Activated CD4-positive, alpha-beta T cell treated with anti-CD3 and anti-CD28 coated beads, Interleukin-2, Interleukin-4, amounts not matched to agents 100 ng/mL and 50 ng/mL, durations not matched to agents 16 hours and 8 hours (primary cell): ENCODE results near the gene ERLEC1.
A peak's percentile ranks its signal among the peaks of the same experiment; 100 is the strongest.
"Not testable (repeated sequence)": the region's sequence is repeated elsewhere in the genome, so short reads cannot be mapped to it uniquely, and the experiment has no call there.

Experiments used
- DNase-seq: peaks from one replicate; pipeline ENCODE4 v3.0.0-alpha.2; 2020; ENCODE audit warnings: low spot score

ERLEC1 gene

GRCh38 chr2:53840580-53840979 lies 53.7 kb downstream of the ERLEC1 start:
- DNase-seq, result no peak

- DNase-seq, result not testable (repeated sequence)
Observed at GRCh38 chr2:53841651-53842050, 54.8 kb downstream of the ERLEC1 start.

GRCh38 chr2:53842891-53843290 lies 56.0 kb downstream of the ERLEC1 start:
- no peak for DNase-seq

GRCh38 chr2:53843595-53843994 lies 56.8 kb downstream of the ERLEC1 start:
- no peak for DNase-seq

GRCh38 chr2:53848062-53848461 lies 61.2 kb downstream of the ERLEC1 start:
- DNase-seq, result no peak

- DNase-seq, result not testable (repeated sequence)
Observed at GRCh38 chr2:53851052-53851757, 64.4 kb downstream of the ERLEC1 start.

- peak; percentile 3 for DNase-seq
Observed at GRCh38 chr2:53852532-53852931, 65.7 kb downstream of the ERLEC1 start.

GRCh38 chr2:53854678-53855077 lies 67.8 kb downstream of the ERLEC1 start:
- peak; percentile 8 for DNase-seq

GRCh38 chr2:53856272-53856671 lies 69.4 kb downstream of the ERLEC1 start:
- no peak for DNase-seq

GRCh38 chr2:53859206-53860181 lies 72.7 kb downstream of the ERLEC1 start, which contains the start of gene GPR75:
Gene GPR75 (minus strand): TSS chr2:53859967. CDS start chr2:53854756, 5,211 bp downstream.
- no peak for DNase-seq

GRCh38 chr2:53861824-53862223 lies 75.0 kb downstream of the ERLEC1 start:
- no peak for DNase-seq

GRCh38 chr2:53863538-53864227 lies 76.8 kb downstream of the ERLEC1 start:
- DNase-seq, result no peak

GRCh38 chr2:53865264-53865663 lies 78.4 kb downstream of the ERLEC1 start:
- DNase-seq, result no peak

- DNase-seq, result no peak
Observed at GRCh38 chr2:53865962-53866361, 79.1 kb downstream of the ERLEC1 start.

GRCh38 chr2:53867169-53867568 lies 80.3 kb downstream of the ERLEC1 start:
- no peak for DNase-seq

- no peak for DNase-seq
Observed at GRCh38 chr2:53867773-53868172, 80.9 kb downstream of the ERLEC1 start.
